NCI-H128 (cell line): ENCODE results near the gene ATP6V1F.
"Not testable (repeated sequence)": the region's sequence is repeated elsewhere in the genome, so short reads cannot be mapped to it uniquely, and the experiment has no call there.

Source experiments
- DNase-seq: peaks from one replicate; lab custom pipeline; 2025; ENCODE audit not compliant: unreplicated experiment; lab: John Stamatoyannopoulos, UW

Gene ATP6V1F

DNA sequence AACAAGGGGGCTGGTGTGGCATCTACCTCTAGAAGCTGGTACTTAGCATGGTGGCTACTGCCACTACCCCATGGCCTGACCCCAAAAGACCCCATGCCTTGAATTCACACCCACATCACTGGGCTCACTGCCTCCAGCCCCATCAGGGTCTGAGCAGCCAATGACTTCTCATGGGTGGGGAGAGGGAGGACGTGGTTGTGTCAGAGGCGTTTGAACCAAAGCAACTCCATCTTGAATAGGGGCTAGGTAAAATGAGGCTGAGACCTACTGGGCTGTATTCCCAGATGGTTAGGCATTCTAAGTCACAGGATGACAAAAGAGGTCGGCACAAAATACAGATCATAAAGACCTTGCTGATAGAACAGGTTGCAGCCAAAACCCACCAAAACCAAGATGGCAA is 32.7 kb downstream of the ATP6V1F start:
- no peak for DNase-seq

DNA sequence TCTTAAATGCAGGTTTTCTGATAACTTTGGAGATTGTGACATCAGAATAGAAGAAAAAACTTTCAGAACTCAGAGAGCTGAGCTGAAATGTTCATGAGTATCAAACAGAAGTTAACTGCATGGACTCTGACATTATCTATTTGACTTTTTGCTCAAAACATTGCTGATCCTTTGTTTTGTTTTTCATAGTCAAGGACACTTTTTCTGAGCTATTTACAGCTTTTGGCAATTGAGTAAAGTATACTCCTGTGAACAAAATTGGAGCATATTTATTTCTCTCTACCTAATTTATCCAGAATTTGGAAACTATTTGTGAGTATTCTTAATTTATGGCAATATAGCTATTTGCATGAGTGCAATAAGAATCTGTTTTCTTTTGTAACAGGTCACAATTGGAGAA is 36.7 kb downstream of the ATP6V1F start:
- DNase-seq = no peak

GRCh38 chr7:128900237-128900636 is 37.6 kb downstream of the ATP6V1F start:
- DNase-seq = no peak

- DNase-seq = no peak
These were observed 40.3 kb downstream of the ATP6V1F start for GRCh38 chr7:128902761-128903585.

GRCh38 chr7:128903621-128904361 is 41.1 kb downstream of the ATP6V1F start:
- DNase-seq = no peak

DNA sequence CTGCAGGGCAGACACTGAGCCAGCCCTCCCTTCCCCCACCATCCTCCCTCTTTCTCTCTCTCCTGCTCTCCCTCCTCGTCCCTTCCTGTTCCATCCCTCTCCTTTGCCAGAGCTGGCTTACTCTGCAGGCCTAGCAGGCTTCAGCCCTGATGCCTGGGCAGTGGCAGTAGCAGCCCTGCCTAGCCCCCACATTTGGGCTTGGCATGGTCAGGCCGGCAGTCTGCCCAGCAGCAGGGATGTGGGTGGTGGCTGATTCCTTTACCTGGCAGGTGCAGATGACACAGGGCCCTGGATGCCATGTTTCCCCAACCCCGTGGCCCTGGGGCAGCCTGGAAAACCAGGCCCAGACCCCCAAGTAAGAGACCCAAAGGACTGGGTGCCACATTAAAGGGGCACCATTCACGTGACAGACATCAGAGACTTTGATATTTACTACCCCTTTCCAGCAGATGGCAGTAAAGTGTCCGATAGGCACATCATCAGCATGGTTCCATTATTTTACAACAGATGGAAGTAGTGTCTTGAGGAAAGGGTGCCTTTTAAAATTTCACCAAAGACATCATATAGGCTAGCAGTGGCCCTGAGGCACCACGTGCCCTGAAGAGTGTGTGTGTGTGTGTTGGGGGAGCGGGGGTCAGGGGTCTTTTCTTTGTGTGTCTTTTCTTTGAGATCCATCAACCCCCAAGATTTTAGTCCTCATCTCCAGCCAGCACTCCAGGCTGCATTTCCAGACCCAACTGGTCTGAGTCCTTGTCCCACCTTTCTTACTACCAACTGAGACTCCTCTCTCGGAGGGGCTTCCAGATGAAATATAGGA is 41.9 kb downstream of the ATP6V1F start:
- DNase-seq = no peak

- no peak for DNase-seq
These were observed 43.5 kb downstream of the ATP6V1F start for GRCh38 chr7:128906001-128906765.

DNA sequence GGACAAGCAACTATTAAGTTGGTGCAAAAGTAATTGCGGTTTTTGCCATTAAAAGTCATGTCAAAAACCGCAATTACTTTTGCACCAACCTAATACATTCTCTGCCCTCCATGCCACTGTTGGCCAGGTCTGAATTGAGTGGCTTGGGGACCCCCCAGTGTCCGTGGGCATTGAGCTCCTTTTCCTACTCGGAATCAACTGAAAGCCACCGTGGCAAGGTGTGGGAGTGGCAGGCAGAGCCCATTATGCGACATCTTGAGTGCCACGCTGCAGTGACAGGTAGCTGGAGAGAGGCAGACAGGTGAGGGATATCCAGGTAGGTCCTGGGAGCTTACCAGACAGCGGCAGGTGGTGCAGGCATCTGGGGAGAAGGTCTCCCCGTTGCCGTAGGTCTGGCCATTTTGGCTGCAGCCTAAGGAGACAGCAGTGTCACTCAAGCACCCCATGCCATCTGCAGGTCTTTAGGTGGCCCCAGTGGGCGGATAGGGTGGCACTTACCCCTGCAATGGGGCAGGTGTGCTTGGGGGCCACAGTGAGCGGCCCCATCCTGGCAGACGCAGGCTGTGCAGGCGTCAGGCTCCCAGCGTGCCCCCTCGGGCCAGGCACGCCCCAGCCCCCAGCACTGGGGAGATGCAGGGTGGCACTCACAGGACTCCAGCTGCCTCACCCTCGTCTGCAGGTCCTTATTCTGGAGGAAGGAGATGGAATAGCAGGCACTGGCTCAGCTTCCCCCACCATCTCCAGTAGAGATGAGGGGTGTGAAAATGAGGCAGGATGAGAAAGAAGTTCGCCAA is 44.3 kb downstream of the ATP6V1F start:
- no peak for DNase-seq

DNA sequence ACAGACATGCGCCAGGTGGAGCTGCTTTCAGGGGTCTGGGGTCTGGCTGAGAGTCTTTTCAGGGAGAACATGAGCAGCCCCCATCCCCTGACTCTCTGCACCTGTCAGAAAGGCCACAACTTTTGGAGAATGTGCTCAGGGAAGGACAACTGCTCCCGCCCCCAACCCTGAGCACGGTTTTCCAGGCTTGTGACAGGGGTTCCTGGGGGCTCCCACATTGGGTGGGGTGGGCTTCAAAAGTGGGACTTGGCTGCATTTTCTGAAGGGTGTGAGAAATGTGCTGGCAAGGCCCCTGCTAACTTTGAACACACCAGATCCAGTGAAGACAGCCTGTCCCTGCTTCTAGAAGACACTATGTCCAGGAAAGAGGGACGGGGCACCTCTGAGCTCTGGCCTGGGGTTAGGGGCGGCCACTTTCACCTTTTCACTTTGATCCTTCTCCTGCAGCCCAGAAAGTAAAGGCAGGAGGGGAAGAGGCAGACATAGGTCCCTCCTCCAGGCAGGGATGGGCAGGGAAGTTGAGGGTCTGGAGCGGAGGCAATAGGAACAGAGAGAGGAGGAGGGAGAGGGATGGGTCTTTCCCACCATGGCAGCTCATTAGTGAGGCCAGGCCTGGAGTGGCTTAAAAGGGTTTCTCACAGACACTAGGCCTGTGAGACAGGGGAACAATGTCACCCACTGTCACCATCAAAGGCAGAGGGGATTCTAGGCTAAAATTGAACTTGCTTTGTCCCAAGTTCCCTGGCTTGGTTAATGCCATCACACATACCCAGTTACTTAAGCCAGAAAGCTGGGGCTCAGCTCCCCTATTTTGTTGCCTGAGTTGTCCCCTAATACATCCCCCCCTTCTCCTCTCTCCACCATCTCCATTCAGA is 46.3 kb downstream of the ATP6V1F start:
- DNase-seq = no peak

DNA sequence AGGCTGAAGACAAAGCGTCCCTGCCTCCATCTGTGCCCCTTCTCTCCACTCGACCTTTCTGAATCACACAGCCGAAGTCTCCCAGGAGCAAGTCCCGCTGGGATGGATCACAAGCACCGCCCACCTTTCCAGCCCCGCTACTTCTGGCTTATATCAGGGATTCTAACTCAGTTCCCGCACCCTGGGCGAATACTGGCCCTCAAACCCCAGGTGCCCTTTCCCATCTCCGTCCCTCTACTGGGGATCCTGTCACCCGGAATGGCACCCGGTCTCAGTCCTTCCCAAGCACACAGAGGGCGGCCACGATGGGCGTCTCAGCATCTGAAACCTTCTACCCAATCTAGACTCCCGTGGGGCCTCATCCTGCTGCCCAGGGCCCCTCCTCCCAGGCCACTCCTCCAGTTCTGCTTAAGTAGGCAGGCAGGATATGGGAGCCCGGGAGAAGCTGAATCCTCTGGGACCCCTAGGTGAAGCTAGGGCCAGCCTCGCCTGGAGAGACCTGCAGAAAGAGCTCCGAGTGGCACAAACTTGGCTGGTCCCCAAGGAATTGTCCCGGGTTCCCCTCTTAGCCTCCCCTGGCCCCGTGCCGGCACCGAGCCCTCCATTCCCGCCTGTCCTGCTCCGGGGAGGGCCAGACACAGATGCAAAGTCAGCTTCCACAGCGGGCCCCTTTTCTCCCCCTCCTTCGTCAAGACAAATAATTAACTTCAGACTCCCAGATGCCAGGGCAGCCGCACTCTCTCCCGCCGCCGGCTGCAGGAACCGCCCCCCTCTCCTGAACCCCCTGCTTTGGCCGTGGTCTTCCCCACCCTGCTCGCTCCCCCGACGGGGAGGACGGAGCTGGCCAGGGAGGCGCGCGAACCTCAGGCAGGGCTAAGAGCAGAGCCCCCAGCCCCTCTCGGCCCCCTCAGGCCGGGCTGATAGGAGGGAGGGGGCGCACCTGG is 47.2 kb downstream of the ATP6V1F start:
- DNase-seq = no peak

GRCh38 chr7:128910569-128910945 is 47.9 kb downstream of the ATP6V1F start, which contains the start of gene KCP:
Gene KCP, minus strand, starts transcription at chr7:128910709. Its CDS starts 33 bp downstream, at chr7:128910676.
- no peak for DNase-seq

DNA sequence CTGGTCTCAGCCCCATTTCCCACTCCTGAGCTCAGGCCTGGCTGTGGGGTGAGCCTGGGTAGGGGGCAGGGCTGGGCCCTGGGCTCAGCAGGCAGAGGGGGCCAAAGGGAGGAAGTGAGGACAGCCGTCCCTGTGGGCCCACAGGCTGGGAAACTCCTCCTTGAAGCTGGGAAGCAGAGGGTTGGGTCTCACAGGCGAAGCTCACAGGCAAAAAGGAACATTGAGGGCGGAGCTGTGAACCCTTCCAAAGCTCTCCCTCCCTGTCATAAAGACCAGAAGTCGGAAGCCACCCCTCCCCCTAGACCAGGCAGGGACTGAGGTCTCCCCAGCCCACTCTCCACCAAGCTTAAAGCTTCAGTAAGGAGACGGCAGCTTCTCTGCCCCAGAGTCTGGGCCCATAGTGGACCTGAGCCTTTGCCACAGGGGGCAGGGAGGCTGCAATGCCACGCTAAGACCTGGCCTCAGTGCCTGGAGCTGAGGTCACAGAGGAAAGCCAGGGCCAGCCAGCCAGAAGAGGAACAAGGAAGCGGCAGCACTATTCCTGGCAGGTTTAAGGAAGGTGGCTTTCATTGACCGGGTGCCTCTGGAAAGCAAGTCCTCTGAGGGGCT is 48.9 kb downstream of the ATP6V1F start:
- no peak for DNase-seq

- DNase-seq = no peak
These were observed 49.6 kb downstream of the ATP6V1F start for GRCh38 chr7:128912281-128912680.

DNA sequence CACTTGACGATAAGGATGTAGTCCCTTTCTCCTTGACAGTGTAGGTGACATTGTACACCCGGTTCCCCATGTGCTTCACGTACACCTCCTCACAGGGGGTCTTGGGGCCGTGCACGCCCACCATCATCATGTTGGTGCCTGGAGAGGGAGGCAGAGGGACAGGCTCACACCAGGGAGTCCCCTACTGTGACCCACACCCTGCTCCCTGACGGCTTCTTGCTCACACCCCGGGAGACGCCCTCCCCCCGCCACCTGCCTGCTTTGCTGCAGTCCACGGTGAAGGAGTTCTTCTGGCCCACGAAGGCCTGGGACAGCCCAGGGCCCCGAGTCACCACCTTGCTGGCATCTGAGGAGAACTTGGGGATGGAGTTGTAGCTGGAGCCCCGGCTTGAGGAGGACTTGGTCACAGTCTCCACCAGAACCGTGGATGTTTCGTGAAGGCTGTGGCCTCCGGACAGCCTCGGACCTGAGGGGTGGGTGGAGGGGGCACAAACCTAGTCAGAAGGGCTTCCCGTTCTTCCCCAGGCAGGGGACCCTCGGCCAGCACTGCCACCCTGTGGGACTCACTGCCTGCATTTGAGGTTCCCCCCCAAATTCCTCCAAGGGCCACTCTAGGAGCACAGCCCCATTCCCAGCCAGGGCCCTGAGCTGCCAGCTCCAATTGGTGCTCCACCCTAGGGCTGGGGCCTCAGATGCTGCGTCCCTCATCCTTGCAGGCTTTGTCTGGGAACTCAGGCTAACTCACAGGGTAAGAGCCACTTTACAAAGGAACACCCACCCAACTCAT is 50.2 kb downstream of the ATP6V1F start:
- not testable (repeated sequence) for DNase-seq

DNA sequence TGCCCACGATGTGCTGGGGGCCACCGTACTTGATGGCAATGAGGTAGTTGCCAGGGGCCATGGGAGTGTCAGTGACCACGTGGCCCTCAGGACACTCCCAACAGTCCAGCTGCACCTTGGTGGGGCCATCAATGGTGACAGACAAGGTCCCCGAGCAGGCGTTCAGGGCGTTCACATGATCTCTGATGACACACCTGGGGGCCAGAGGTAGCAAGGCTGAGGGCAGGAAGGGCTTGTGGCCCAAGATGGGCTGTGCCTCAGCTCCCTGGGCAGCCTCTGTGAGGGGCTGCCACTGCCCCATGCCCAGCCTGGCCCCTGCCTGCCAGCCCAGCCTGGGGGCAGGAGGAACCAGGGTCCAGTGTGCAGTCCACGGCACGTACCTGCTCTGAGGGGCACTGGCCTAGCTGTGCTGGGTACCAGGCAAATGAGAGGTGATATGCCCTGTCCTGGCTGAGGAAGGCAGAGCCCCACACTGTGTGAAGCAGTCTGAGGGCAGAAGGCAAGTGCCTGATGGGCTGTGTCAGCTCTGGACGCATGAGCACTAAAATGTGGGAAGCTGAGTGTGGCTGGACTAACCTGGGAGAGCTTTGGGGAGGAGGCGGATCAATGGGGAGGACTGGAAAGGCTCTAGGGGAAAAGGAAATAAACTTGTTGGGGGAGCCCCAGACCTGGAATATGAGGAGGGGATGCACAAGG is 51.4 kb downstream of the ATP6V1F start:
- DNase-seq = no peak

DNA sequence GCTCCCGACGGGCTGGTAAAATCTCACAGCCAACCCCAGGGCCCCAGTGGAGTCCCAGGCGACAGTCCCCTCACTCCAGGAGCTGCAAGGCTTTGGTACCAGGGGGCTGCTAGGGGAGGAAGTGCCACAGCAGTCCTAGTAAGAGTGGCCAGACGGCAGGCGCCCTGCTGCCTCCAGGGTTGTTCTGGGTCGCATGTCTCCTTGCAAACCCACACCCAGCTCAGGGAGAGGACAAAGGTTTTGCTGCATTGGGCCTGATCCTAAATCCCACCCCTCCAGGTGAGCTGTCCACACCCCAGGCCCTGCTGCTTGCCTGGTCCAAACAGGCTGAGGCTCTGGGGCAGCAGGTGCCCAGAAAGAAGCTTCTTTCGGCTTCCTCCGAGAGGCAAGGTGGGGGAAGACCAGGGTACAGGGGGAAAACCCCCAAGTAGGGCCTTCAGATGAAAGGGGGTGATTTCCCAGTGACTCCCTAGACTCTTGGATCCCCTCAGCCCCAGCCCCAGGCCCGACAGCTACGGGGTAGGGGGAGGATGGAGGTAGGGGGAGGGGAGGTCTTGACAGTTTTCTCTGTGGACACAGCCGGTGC is 52.0 kb downstream of the ATP6V1F start:
- no peak for DNase-seq
